Fibroblast of skin of left biceps (primary cell): ENCODE data around the gene RAX.
"Not testable (repeated sequence)": the region's sequence is repeated elsewhere in the genome, so short reads cannot be mapped to it uniquely, and the experiment has no call there.

Source experiments
- DNase-seq, 2 experiments: peaks; one replicate each; pipeline ENCODE4 v3.0.0-alpha.2; 2013; ENCODE audit warnings: low read depth in 2 of 2

Gene RAX

DNA sequence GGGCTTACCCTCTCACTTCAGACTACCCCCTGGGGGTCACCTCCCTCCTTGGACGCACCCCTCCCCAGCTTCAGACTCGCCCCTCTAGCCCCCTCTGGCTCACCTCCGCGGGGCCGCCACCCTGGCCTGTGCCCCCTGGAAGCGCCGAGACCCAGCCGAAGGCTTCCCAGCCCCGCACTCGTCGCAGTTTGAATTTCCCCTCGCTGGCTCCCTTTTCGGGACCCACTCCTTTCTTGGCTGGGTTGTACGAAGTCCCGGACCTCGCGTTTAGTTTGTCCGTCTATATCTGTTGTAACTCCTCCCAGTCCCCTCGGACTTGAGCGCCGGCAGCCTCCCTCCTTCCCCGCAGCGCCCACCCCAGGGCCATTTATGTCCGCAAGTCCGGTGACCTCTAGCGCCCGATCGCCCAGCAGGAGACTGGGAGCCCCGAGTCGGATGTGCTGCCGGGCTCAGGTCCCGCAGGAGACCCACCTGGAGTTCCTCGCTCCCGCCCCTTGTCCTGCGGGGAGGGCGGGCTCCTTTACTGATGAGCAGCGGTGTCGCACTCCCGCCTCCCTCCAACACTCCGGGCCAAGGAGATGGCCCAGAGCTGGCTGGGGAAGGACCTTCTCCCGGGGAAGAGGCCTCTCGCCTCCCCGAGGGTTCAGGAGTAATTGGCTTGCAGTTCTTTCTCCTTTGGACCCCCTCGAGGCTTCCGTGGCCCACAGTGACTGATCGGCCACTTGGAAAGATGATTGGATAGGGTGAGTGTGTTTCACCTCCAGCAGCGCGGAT, 692 bp upstream of the RAX start:
- DNase-seq = no peak

- DNase-seq = no peak
These were observed 899 bp downstream of the RAX start for GRCh38 chr18:59272221-59272888.

- DNase-seq = no peak
These were observed 1.5 kb downstream of the RAX start for GRCh38 chr18:59271606-59272220.

DNA sequence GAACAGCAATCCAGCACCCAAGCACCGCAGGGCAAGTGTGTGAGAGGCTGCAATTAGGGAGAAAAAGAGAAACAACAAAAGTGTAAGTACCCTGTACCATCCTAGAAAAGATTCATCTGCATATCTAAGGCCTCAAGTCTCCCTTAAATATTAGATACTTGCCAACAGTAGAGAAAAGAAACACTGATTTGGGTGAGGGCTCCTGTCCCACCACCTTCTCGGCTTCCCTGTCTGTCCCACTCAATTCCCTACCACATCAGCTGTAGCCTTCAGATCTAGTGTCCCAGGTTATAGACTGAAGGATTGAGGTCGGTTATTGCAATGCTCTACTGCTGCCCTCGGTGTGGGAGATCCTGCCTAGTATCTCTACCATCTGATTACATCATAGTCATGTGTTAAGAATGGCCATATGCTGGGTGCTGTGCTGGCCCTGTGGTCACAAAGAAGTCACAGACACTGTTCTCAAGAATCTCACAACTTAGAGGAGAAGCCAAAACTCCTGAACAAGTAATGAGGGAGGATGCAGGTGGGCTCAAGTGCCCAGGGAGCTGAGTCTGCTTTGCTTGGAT, 2.5 kb downstream of the RAX start:
- no peak for DNase-seq

GRCh38 chr18:59269563-59270119, 3.6 kb downstream of the RAX start:
- no peak for DNase-seq

DNA sequence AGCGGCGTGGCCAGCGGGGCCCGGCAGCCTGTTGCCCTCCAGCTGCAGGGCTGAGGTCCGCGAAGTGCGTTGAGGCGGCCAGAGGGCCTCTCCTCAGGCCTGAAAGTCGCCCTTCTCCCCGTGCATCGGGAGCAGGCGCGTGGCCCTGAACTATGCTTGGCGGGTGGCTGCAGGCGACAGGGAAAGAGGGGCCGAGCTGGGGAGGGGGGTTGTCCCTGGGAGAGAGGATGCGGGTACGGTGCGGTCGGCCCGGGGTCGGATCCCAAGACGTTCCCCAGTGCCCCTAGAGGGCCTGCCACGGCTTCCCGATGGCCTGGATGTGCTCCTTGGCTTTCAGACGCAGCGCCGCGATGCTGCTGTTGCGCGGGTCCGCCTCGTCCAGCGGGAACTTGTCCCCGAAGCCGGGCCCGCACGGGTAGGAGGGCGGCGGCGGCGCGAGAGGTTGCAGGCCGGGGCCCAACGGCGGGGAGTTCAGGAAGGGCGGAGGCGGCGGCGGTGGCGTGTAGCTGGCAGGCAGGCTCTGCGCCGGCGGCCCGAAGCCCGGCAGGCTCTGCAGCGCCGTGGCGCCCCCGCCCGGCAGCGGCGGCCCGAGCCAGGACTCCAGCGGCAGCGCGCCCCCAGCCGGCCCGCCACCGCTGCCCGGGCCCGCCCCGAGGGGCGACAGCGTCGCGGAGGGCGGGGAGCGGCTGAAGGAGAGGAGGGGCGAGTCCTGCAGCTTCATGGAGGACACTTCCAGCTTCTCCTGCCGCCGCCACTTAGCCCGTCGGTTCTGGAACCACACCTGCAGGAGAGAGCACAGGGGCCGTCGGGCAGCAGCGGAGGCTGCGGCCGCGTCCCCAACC, 4.3 kb downstream of the RAX start:
- DNase-seq = no peak

- DNase-seq = no peak
These were observed 5.0 kb downstream of the RAX start for GRCh38 chr18:59268127-59268720.

DNA sequence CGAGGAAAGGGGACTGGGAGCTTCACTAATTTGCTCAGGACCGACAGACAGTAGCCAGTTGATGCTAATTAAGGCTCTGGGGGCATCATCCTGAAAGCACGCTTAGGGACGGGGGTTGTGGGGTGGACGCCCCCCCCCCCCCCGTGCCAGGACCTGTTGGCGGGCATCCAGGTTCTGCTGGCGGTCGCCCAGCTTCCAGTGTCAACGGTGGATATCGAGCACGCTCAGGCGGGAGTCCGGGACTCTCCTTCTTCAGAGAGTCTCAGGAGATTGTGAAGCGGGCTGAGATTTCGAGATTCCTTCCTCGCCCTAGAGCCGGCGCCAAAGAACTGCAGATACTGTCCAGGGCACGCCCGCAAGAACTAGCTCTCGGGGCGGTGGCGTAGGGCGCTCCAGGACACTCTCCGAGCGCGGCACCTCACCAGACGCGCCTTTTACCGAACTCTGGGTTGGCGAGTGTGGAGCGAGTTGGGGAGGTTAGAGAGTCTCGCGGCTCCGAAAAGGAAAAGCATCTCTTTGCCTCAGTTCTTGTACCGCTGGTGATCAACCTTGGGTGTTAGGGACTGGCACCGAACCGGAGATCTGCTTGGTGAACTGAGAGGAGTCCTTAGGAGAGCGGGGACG, 5.6 kb downstream of the RAX start:
- DNase-seq = no peak

GRCh38 chr18:59266886-59267502, 6.3 kb downstream of the RAX start:
- DNase-seq = no peak

DNA sequence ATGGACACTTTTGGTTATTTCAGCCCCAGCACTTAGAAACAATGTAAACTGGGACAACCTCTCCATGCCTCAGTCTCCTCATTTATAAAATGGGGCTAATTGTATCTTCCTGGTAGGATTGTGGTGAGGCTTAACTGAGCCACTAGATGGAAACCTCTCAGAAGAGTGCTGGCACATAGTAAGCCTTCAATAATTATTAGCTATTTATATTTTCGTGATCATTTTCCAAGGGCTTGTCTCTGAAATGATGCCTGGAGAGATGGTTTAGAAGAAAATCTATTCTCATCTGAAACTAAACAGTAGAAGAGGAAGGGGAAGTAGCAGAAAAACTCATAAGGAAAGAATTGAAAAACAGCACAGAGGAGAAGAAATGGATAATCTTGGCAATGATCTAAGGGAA, 6.8 kb downstream of the RAX start:
- no peak for DNase-seq

DNA sequence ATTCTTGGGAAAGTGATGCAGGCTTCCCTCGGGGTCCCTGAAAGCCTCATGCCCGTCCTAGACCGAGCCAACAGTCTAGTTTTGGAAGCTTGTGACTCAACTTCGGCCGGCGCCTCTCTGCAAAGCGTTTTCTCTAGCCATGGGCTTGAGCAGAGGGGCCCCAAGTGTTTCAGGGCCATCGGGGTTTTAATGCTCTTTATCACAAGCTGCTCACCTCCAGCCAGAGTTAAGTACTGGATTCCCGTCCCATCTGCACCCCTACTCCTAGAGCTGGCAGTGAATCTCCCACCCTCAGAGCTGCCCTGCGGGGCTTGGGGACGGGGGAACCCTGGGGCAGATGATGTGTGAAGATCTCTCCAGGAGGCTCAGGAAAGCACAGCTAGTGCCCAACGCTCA, 7.3 kb downstream of the RAX start:
- no peak for DNase-seq

- no peak for DNase-seq
These were observed 7.8 kb downstream of the RAX start for GRCh38 chr18:59265246-59265973.

DNA sequence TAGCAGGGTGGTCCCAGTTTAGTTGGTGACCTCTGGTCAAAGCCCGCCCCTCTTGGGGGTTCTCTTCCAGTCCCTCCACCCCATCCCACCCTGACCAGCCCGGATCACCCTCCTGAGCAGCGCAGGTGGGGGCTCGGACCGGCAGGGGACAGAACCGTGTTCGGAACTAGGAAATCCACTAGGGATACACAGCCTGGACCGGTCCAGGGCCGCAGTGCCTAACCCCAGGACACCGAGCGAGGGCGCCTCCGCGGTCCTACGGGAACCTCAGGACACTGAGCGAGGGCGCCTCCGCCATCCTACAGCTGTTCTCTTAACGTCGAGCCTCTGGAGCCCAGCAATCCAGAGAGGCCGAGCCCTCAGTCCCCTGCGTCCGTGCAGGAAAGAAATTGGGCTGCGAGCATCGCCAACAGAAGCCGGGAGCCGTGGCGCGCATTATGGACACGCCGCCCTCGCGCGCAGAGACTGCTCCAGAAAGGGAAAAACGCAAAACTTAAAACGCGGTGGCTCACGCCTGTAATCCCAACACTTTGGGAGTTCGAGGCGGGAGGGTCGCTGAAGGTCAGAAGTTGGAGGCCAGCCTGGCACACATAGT, 8.5 kb downstream of the RAX start:
- no peak for DNase-seq

DNA sequence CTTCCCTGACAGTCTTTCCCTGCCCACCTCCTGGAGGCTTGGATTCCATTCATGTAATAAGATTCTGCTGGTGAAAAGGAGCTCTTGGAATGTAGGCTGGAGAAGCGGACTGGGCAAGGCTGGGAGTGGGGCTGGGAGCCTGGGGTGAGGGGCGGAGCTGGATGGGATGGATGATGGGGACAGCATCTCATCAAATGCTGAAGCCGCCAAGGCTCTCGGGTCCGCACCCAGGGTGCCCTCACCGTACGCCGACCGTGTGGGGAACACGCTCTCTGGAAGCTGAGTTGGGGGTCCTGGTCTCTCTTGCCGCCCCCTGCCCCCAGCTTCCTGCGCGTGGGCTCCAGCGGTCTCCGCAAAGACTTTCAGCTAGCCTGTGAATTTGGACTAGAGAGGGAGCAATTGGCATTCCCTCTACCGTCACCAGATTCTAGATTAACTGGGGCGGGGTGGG, 9.1 kb downstream of the RAX start:
- DNase-seq = no peak

DNA sequence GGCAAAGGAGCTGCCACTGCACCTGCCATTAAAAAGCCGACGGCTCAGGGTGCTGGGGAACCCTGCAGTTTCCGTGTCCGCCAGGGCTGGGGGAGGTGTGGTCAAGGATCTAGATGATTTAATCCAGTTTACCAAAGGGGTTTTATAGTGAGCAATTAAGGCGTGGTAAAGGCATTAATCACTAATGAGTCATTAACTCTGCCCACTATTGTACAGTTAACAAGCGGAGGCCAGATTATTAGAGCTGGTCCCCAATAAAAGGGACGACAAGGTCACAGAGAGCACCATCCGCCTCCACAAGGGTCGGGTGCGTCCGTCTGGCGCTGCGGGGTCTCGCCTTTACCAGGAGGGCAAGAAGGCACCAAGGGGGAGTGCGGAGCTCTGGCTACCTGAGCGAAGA, 9.6 kb downstream of the RAX start:
- no peak for DNase-seq

DNA sequence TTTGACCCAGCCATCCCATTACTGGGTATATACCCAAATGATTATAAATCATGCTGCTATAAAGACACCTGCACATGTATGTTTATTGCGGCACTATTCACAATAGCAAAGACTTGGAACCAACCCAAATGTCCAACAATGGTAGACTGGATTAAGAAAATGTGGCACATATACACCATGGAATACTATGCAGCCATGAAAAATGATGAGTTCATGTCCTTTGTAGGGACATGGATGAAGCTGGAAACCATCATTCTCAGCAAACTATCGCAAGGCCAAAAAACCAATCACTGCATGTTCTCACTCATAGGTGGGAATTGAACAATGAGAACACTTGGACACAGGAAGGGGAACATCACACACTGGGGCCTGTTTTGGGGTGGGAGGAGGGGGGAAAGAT, 11.0 kb downstream of the RAX start:
- DNase-seq = not testable (repeated sequence)

DNA sequence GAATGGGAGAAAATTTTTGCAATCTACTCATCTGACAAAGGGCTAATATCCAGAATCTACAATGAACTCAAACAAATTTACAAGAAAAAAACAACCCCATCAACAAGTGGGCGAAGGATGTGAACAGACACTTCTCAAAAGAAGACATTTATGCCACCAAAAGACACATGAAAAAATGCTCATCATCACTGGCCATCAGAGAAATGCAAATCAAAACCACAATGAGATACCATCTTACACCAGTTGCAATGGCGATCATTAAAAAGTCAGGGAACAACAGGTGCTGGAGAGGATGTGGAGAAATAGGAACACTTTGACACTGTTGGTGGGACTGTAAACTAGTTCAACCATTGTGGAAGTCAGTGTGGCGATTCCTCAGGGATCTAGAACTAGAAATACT, 11.4 kb downstream of the RAX start:
- DNase-seq = not testable (repeated sequence)

- not testable (repeated sequence) for DNase-seq
These were observed 17.8 kb downstream of the RAX start for GRCh38 chr18:59255491-59255890.

- DNase-seq = peak; percentile 64 to 68
These were observed 24.0 kb downstream of the RAX start for GRCh38 chr18:59249199-59249774.
